GM12878 (cell line): ENCODE results near the gene ZNF692. TPM values are rescaled to one million over a fixed set of nuclear protein-coding genes. Genes with fewer than 3 reads are reported as not detected.

ENCODE experiments used
- HDGF ChIP-seq: fragments of 450-650 bp; IDR thresholded peaks from 2 replicates; pipeline ENCODE4 v1.6.1; 2016; ENCODE audit warnings: antibody characterized with exemption
- IKZF1 ChIP-seq: fragments of 450-650 bp; conservative IDR thresholded peaks from 2 replicates; pipeline ENCODE4 v1.6.1; 2017; ENCODE audit warnings: antibody characterized with exemption, mild to moderate bottlenecking
- IRF4 ChIP-seq: IDR thresholded peaks from 2 replicates; pipeline ENCODE4 v1.6.1; 2011; ENCODE audit warnings: low read depth, low read length
- JUNB ChIP-seq: IDR thresholded peaks from 2 replicates; pipeline ENCODE4 v1.6.1; 2016; ENCODE audit warnings: antibody characterized with exemption, mild to moderate bottlenecking
- JUND ChIP-seq: IDR thresholded peaks from 2 replicates; pipeline ENCODE4 v1.6.1; 2012; ENCODE audit warnings: low read depth, mild to moderate bottlenecking, low read length, improper control_type of control experiment, moderate library complexity
- MEF2B ChIP-seq: fragments of 450-650 bp; IDR thresholded peaks from 2 replicates; pipeline ENCODE4 v1.6.1; 2018; ENCODE audit warnings: mild to moderate bottlenecking, moderate library complexity; ENCODE audit not compliant: partially characterized antibody, poor library complexity, severe bottlenecking
- MTA3 ChIP-seq: IDR thresholded peaks from 2 replicates; pipeline ENCODE4 v1.6.1; 2012; ENCODE audit warnings: low read length, inconsistent platforms, borderline replicate concordance
- NFYB ChIP-seq: IDR thresholded peaks from 2 replicates; pipeline ENCODE4 v1.6.1; 2011; ENCODE audit warnings: low read depth, mild to moderate bottlenecking, low read length, improper control_type of control experiment, moderate library complexity; ENCODE audit not compliant: insufficient read depth
- PAX8 ChIP-seq: fragments of 450-650 bp; IDR thresholded peaks from 2 replicates; pipeline ENCODE4 v1.6.1; 2017; ENCODE audit warnings: mild to moderate bottlenecking, moderate library complexity
- POLR2AphosphoS5 ChIP-seq: IDR thresholded peaks from 2 replicates; pipeline ENCODE4 v1.6.1; 2011; ENCODE audit warnings: mild to moderate bottlenecking, low read length, inconsistent platforms
- RAD21 ChIP-seq: IDR thresholded peaks from 2 replicates; pipeline ENCODE4 v1.6.1; 2011; ENCODE audit warnings: mild to moderate bottlenecking, low read depth, low read length, moderate library complexity; ENCODE audit not compliant: insufficient read depth
- STAT1 ChIP-seq: fragments of 450-650 bp; conservative IDR thresholded peaks from 2 replicates; pipeline ENCODE4 v1.6.1; 2014; ENCODE audit warnings: antibody characterized with exemption, mild to moderate bottlenecking
- STAT3 ChIP-seq: IDR thresholded peaks from 2 replicates; pipeline ENCODE4 v1.6.1; 2011; ENCODE audit warnings: low read depth, low read length, improper control_type of control experiment
- SUZ12 ChIP-seq: fragments of 200-600 bp; sonication (generic); IDR thresholded peaks from one replicate; pipeline ENCODE4 v1.6.1; 2018; ENCODE audit warnings: antibody characterized with exemption, mild to moderate bottlenecking; ENCODE audit not compliant: unreplicated experiment
- TAF1 ChIP-seq: IDR thresholded peaks from 2 replicates; pipeline ENCODE4 v1.6.1; 2011; ENCODE audit warnings: mild to moderate bottlenecking, low read depth, low read length, borderline replicate concordance
- ZBED1 ChIP-seq: IDR thresholded peaks from 2 replicates; pipeline ENCODE4 v1.6.1; 2016; ENCODE audit warnings: borderline replicate concordance
- ZNF207 ChIP-seq: fragments of 450-650 bp; IDR thresholded peaks from 2 replicates; pipeline ENCODE4 v1.6.1; 2014; ENCODE audit warnings: antibody characterized with exemption, mild to moderate bottlenecking, borderline replicate concordance
- polyA plus RNA-seq, 11 experiments: library from polyadenylated mRNA; depleted of rRNA in 4 of 11; unstranded in 6 of 11; stranded (reverse) in 5 of 11; fragments of >200 nt; fragmentation: Nextera tagmentation in 4 of 11; fragmentation: Illumina TruSeq in 1 of 11; extraction: Ambion mirVana in 4 of 11; extraction: Trizol in 1 of 11; gene quantifications; 1 replicate in 1 of 11; 2 replicates in 10 of 11; pipeline versions ENCODE4 v1.2.1 to v1.2.3, GENCODE V29; 2011 to 2016; ENCODE audit warnings: inconsistent platforms in 2 of 11, missing spikeins in 2 of 11, low read depth in 1 of 11
- total RNA-seq, 4 experiments: library from RNA; depleted of rRNA in 3 of 4; stranded (reverse); fragments of >200 nt in 3 of 4; fragmentation: Illumina TruSeq in 1 of 4; extraction: Trizol in 1 of 4; gene quantifications; 2 replicates each; pipeline versions ENCODE4 v1.2.1 to v1.2.3, GENCODE V29; 2013 to 2021
- TF ChIP-seq, protein P1 (sequence below), 3 experiments: IDR thresholded peaks in 2 of 3; conservative IDR thresholded peaks in 1 of 3; 2 replicates each; pipeline ENCODE4 v1.5.1; 2011; ENCODE audit warnings: low read depth in 3 of 3, low read length in 3 of 3, mild to moderate bottlenecking in 3 of 3, control low read depth in 2 of 3, moderate library complexity in 2 of 3, inconsistent platforms in 1 of 3, mixed read lengths in 1 of 3; ENCODE audit not compliant: control insufficient read depth in 2 of 3, insufficient read depth in 1 of 3; ENCODE audit errors: extremely low read depth in 1 of 3
- TF ChIP-seq, protein P2 (sequence below): IDR thresholded peaks from 2 replicates; pipeline ENCODE4 v1.6.1; 2011; ENCODE audit warnings: borderline replicate concordance, low read depth, mild to moderate bottlenecking, moderate library complexity, low read length; ENCODE audit not compliant: insufficient read depth, poor library complexity, severe bottlenecking
- TF ChIP-seq, protein P3 (sequence below): IDR thresholded peaks from 2 replicates; pipeline ENCODE4 v1.6.1; 2011; ENCODE audit warnings: borderline replicate concordance, low read depth, mild to moderate bottlenecking, moderate library complexity, mixed read lengths, low read length; ENCODE audit not compliant: insufficient read depth; ENCODE audit errors: extremely low read length
- TF ChIP-seq, protein P4 (sequence below): fragments of 450-650 bp; formaldehyde crosslinking; IDR thresholded peaks from 2 replicates; pipeline ENCODE4 v1.4.0; 2022; ENCODE audit warnings: mild to moderate bottlenecking, moderate library complexity

ZNF692 gene
- total and polyA plus RNA-seq, 10 of the 15 experiments (the other 5 are each of a cell fraction or from before 2014, with no cell fraction given), result 5.3 to 76.6 (median 36.9) TPM

DNA sequence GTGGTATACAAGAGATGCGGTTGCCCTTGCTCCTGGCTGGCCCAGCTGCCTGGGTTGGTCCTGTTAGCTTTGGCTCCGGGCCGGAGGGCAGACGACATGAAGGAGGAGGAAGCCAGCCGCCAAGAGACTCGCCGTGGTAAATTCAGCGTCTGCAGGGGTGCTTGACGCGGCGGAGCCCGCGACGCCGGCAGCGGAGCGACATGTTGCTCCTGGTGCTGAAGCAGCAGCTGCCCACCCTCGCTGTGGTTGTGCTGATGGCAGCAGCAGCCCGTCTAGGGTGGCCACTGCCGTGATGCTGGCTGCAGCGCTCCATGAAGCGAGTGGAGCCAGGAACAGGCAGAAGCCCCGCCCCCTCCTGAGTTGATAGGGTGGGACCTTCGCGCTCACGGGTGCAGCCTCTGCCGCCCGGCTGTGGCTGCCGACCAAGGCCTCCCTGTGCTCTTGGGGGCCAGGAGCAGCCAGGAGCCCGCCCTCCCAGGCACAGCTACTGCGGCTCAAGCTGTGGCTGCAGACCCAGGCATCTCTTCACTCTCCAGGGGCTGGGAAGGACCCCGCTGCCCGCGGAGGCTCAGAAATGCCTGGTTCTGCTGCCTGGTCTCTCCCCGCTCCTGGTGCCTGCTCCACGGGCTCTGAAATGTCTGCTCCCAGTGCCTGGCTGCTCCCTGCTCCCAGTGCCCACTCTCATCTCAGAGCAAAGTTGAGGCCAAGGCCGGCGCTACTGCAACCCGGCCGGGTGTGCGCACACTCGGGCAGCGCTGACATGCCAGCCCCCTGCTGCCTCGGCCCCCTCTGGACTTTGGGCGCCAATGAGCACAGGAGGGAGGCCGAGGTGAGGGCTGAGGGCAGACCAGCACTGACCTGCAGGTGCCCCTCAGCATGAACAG lies 4.4 kb upstream of the ZNF692 start (continued):
- TF ChIP-seq, protein P1, sequence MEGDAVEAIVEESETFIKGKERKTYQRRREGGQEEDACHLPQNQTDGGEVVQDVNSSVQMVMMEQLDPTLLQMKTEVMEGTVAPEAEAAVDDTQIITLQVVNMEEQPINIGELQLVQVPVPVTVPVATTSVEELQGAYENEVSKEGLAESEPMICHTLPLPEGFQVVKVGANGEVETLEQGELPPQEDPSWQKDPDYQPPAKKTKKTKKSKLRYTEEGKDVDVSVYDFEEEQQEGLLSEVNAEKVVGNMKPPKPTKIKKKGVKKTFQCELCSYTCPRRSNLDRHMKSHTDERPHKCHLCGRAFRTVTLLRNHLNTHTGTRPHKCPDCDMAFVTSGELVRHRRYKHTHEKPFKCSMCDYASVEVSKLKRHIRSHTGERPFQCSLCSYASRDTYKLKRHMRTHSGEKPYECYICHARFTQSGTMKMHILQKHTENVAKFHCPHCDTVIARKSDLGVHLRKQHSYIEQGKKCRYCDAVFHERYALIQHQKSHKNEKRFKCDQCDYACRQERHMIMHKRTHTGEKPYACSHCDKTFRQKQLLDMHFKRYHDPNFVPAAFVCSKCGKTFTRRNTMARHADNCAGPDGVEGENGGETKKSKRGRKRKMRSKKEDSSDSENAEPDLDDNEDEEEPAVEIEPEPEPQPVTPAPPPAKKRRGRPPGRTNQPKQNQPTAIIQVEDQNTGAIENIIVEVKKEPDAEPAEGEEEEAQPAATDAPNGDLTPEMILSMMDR (IDR thresholded peaks at IDR 0.05 in 2 of 3, conservative IDR thresholded peaks at IDR 0.05 in 1 of 3; ENCODE audit: control insufficient read depth in 2 of 3, extremely low read depth in 1 of 3, insufficient read depth in 1 of 3, low read depth in 3 of 3, low read length in 3 of 3), result no peak
- TF ChIP-seq IRF4 (no peak), SUZ12 (no peak), NFYB (peak; percentile 35; the same call in 1 of the 2 replicates), HDGF (no peak), RAD21 (no peak), JUND (no peak), JUNB (no peak), MEF2B (no peak), PAX8 (no peak), MTA3 (no peak), POLR2AphosphoS5 (peak; percentile 51; the same call in 1 of the 2 replicates), STAT1 (no peak), ZNF207 (no peak), ZBED1 (no peak), TAF1 (peak; percentile 56; the same call in 1 of the 2 replicates), IKZF1 (peak; percentile 59), STAT3 (no peak)
- TF ChIP-seq, protein P2, sequence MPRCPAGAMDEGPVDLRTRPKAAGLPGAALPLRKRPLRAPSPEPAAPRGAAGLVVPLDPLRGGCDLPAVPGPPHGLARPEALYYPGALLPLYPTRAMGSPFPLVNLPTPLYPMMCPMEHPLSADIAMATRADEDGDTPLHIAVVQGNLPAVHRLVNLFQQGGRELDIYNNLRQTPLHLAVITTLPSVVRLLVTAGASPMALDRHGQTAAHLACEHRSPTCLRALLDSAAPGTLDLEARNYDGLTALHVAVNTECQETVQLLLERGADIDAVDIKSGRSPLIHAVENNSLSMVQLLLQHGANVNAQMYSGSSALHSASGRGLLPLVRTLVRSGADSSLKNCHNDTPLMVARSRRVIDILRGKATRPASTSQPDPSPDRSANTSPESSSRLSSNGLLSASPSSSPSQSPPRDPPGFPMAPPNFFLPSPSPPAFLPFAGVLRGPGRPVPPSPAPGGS, result no peak
- TF ChIP-seq, protein P3, sequence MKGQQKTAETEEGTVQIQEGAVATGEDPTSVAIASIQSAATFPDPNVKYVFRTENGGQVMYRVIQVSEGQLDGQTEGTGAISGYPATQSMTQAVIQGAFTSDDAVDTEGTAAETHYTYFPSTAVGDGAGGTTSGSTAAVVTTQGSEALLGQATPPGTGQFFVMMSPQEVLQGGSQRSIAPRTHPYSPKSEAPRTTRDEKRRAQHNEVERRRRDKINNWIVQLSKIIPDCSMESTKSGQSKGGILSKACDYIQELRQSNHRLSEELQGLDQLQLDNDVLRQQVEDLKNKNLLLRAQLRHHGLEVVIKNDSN, result no peak
- TF ChIP-seq, protein P4, sequence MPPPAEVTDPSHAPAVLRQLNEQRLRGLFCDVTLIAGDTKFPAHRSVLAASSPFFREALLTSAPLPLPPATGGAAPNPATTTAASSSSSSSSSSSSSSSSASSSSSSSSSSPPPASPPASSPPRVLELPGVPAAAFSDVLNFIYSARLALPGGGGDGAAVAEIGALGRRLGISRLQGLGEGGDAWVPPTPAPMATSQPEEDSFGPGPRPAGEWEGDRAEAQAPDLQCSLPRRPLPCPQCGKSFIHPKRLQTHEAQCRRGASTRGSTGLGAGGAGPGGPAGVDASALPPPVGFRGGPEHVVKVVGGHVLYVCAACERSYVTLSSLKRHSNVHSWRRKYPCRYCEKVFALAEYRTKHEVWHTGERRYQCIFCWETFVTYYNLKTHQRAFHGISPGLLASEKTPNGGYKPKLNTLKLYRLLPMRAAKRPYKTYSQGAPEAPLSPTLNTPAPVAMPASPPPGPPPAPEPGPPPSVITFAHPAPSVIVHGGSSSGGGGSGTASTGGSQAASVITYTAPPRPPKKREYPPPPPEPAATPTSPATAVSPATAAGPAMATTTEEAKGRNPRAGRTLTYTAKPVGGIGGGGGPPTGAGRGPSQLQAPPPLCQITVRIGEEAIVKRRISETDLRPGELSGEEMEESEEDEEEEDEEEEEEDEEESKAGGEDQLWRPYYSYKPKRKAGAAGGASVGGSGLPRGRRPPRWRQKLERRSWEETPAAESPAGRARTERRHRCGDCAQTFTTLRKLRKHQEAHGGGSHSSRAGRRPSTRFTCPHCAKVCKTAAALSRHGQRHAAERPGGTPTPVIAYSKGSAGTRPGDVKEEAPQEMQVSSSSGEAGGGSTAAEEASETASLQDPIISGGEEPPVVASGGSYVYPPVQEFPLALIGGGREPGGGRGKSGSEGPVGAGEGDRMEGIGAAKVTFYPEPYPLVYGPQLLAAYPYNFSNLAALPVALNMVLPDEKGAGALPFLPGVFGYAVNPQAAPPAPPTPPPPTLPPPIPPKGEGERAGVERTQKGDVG (CRISPR knock-in tag), result no peak
